Measurements from ENCODE around the gene L3MBTL3.

The L3MBTL3 gene

GRCh38 chr6:130185658-130186057 lies 167.3 kb downstream of the L3MBTL3 start:
- H3K4me3 ChIP-seq (ENCODE audit: control insufficient read depth, low read depth, low read length) = no peak overlapping the region
- no peak for TF ChIP-seq CTCF (conservative IDR thresholded peaks at IDR 0.05; ENCODE audit: control insufficient read depth, insufficient read depth, low read depth, low read length)
- DNase-seq (ENCODE audit: low read depth) = no peak

GRCh38 chr6:130187335-130188206 lies 169.2 kb downstream of the L3MBTL3 start:
- TF ChIP-seq CTCF (conservative IDR thresholded peaks at IDR 0.05; ENCODE audit: control insufficient read depth, insufficient read depth, low read depth, low read length) = no peak
- no peak overlapping the region for H3K4me3 ChIP-seq (ENCODE audit: control insufficient read depth, low read depth, low read length)
- no peak for DNase-seq (ENCODE audit: low read depth)

- no peak overlapping the region for H3K4me3 ChIP-seq (ENCODE audit: control insufficient read depth, low read depth, low read length)
- no peak for TF ChIP-seq CTCF (conservative IDR thresholded peaks at IDR 0.05; ENCODE audit: control insufficient read depth, insufficient read depth, low read depth, low read length)
- no peak for DNase-seq (ENCODE audit: low read depth)
These were observed 170.0 kb downstream of the L3MBTL3 start for GRCh38 chr6:130188207-130188899.

GRCh38 chr6:130189531-130190397 lies 171.4 kb downstream of the L3MBTL3 start:
- DNase-seq (ENCODE audit: low read depth) = no peak
- TF ChIP-seq CTCF (conservative IDR thresholded peaks at IDR 0.05; ENCODE audit: control insufficient read depth, insufficient read depth, low read depth, low read length) = no peak
- no peak overlapping the region for H3K4me3 ChIP-seq (ENCODE audit: control insufficient read depth, low read depth, low read length)
